Skeletal muscle tissue (tissue), 4 donors: ENCODE results near the gene ECSIT. TPM values are rescaled to one million over a fixed set of nuclear protein-coding genes. Genes with fewer than 3 reads are reported as not detected.

ENCODE experiments used
- H3K27ac ChIP-seq: one replicate; pipeline ENCODE4 v1.7.0; 2013; ENCODE audit warnings: mild to moderate bottlenecking, low read depth, low read length, inconsistent platforms
- H3K27me3 ChIP-seq, 3 donors: one replicate each; pipeline ENCODE4 v1.7.0; 2013; ENCODE audit warnings: low read length in 3 of 3; ENCODE audit not compliant: control insufficient read depth in 3 of 3, insufficient read depth in 3 of 3
- H3K36me3 ChIP-seq, 3 donors: one replicate each; pipeline ENCODE4 v1.7.0; 2013; ENCODE audit warnings: low read length in 3 of 3; ENCODE audit not compliant: control insufficient read depth in 3 of 3, insufficient read depth in 3 of 3
- H3K4me1 ChIP-seq, 3 donors: one replicate each; pipeline ENCODE4 v1.7.0; 2013; ENCODE audit warnings: low read length in 3 of 3, mild to moderate bottlenecking in 3 of 3; ENCODE audit not compliant: control insufficient read depth in 3 of 3, insufficient read depth in 3 of 3
- H3K4me3 ChIP-seq, 3 donors: one replicate each; pipeline ENCODE4 v1.7.0; 2013; ENCODE audit warnings: low read length in 3 of 3
- H3K9ac ChIP-seq, 3 donors: one replicate each; pipeline ENCODE4 v1.7.0; 2013; ENCODE audit warnings: low read length in 3 of 3, mild to moderate bottlenecking in 3 of 3, moderate library complexity in 2 of 3, low read depth in 1 of 3
- H3K9me3 ChIP-seq, 3 donors: one replicate each; pipeline ENCODE4 v1.7.0; 2013; ENCODE audit warnings: low read length in 3 of 3; ENCODE audit not compliant: control insufficient read depth in 3 of 3
- total RNA-seq: library from RNA; depleted of rRNA; stranded (reverse); fragments of >200 nt; gene quantifications from one replicate; pipeline ENCODE4 v1.2.3, GENCODE V29; 2014
- donor health status: Osteomylitis.

ECSIT gene
- total RNA-seq, 1 donor from 2014 or later = 43.8 TPM

DNA sequence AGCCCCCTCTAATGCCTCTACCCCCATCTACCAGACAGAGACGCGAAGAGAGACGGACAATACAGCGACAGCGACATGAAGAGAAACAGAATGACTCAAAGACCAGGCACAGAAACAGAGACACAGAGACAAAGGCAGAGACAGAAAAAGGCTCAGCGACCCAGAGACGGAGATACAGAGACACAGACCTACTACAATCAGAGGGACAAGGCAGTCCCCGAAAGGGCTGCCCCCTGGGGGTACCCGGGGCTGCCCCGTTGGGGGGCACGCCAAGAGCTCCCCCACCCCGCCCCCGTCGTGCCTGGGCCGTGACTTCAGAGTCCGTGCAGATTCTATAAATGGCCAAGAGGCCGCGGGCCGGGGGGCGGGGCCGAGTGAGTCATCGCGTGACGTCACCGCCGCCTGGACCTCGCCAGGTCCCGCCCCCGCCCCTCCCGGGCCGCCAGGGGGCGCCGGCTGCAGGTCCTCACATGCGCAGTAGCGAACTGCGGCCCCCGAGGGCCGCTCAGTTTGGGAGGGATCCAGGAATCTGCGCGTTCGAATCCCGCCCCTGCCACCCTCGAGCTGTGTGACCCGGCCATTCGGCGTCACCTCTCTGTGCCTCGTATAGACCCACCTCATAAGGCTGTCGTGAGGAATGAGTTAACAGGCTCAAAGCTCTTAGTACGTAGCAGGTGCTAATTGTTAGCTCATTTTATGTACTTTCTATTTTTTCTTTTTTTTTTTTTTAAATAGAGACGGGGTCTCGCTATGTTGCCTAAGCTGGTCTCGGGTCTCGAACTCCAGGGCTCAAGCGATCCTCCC, 7.1 kb upstream of the ECSIT start:
- peaks cover 11 to 13% (median 12%) of the 10 kb centered on the region in 3 donors for H3K4me1 ChIP-seq
- peak overlapping the region; percentile 63 to 82 (median 72) for H3K9ac ChIP-seq
- no peaks in the 10 kb centered on the region for H3K9me3 ChIP-seq
- H3K4me3 ChIP-seq = peak overlapping the region; percentile 48 to 70 (median 61)
- peaks cover 2 to 10% (median 10%) of the 10 kb centered on the region in 3 donors for H3K27me3 ChIP-seq
- H3K27ac ChIP-seq = peak overlapping the region; percentile 81
- no peaks in the 10 kb centered on the region for H3K36me3 ChIP-seq

DNA sequence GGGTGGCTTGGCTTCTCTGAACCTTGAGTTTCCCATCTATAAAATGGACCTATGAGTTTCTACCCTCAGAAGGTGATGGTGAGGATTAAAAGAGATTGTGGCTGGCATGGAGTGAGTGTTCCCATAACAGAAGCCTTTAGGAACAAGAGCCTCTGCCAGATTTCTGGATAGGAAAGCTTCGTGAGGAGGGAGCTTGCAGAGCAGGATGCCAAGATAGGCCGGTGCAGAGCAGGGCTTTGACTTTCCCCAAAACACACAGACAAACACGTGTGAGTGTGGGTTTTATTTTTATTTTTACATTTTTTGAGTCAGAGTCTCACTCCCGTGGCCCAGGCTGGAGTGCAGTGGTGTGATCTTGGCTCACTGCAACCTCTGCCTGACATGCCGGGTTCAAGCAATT, 6.0 kb upstream of the ECSIT start:
- H3K9ac ChIP-seq = no peak overlapping the region
- H3K4me3 ChIP-seq = no peak overlapping the region
- peaks cover 11 to 13% (median 12%) of the 10 kb centered on the region in 3 donors for H3K4me1 ChIP-seq
- no peaks in the 10 kb centered on the region for H3K36me3 ChIP-seq
- H3K27me3 ChIP-seq = peaks cover 0 to 10% (median 10%) of the 10 kb centered on the region in 3 donors
- no peaks in the 10 kb centered on the region for H3K9me3 ChIP-seq
- no peak overlapping the region for H3K27ac ChIP-seq

DNA sequence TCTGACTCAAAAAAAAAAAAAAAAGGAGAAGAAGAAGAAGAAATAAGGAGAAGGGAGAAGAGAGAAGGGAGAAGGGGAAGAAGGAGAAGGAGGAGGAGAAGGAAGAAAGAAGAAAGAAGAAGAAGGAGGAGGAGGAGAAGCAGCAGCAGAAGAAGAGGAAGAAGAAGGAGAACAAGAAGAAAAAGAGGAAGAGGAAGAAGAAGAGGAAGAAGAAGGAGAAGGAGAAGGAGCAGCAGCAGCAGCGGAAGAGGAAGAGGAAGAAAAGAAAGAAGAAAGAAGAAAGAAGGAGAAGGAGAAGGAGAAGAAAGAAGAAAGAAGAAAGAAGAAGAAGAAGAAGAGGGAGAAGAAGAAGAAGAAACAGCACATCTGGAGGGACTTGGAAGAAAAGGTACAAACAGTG, 5.6 kb upstream of the ECSIT start:
- no peaks in the 10 kb centered on the region for H3K36me3 ChIP-seq
- peaks cover 11 to 13% (median 12%) of the 10 kb centered on the region in 3 donors for H3K4me1 ChIP-seq
- H3K4me3 ChIP-seq = no peak overlapping the region
- H3K9me3 ChIP-seq = no peaks in the 10 kb centered on the region
- H3K27me3 ChIP-seq = peaks cover 0 to 10% (median 10%) of the 10 kb centered on the region in 3 donors
- no peak overlapping the region for H3K27ac ChIP-seq
- H3K9ac ChIP-seq = no peak overlapping the region

DNA sequence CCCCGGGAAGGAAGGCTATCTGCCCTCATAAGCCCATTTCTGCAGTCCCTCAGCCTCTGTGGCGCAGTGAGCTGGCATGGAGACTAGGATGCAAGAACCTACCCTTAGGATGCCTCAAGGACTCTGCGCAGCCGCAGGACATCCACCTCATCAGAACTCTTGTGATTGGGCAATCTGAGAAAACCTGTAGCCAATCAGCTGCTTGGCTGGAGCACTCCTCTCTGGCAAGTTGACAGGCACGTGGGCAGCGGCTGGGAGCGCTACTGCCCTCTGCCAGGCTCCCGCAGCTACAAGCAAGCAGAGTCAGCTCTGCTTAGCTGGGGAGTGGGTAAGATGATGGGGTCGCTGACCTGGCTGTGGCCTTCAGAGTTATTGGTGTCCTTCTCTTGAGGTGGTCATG, 1.5 kb upstream of the ECSIT start:
- no peak overlapping the region for H3K27ac ChIP-seq
- H3K4me1 ChIP-seq = peaks cover 12 to 16% (median 14%) of the 10 kb centered on the region in 3 donors
- no peak overlapping the region for H3K4me3 ChIP-seq
- H3K36me3 ChIP-seq = no peaks in the 10 kb centered on the region
- no peaks in the 10 kb centered on the region for H3K9me3 ChIP-seq
- no peaks in the 10 kb centered on the region for H3K27me3 ChIP-seq
- no peak overlapping the region for H3K9ac ChIP-seq

DNA sequence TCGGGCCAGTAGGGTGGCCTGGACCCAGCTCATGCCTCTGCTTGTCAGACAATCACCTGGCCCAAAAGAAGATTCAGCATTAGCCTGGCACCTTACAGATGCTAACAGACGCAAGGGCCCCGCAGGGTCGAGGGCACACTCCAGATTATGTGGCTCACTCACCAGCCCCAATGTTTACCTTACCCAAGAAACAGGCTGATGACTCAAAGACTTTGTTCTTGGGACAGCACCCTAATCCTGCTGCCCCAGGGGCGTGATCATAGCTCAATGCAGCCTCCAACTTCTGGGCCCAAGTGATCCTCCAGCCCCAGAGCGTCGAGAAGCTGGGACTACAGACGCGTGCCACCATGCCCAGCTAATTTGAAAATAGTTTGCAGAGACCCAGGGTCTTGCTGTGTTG, 9.8 kb downstream of the ECSIT start:
- no peaks in the 10 kb centered on the region for H3K4me1 ChIP-seq
- H3K27ac ChIP-seq = no peak overlapping the region
- H3K9me3 ChIP-seq = no peaks in the 10 kb centered on the region
- peaks cover 19 to 30% (median 30%) of the 10 kb centered on the region in 3 donors for H3K36me3 ChIP-seq
- no peak overlapping the region for H3K9ac ChIP-seq
- no peak overlapping the region for H3K4me3 ChIP-seq
- no peaks in the 10 kb centered on the region for H3K27me3 ChIP-seq

DNA sequence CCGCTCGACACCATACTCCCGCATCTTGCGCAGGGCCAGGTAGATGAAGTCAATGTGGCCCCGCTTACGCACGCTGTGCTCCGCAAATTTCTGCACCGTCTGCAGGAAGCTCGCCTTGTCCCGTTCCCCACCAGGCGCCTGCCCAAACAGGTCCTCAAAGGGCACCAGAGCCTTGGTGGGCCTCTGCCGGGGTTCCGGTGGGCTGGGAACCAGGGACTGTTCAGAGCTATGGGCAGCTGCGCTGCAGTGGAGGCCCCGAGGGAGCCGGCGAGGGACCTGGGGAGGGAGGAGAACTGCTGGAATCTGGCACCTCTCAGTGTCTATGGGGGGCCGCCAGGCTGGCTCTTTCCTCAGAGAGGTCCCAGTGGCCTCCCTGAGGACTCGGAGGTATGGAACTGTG, 15.0 kb downstream of the ECSIT start:
- H3K9ac ChIP-seq = no peak overlapping the region
- H3K27me3 ChIP-seq = no peaks in the 10 kb centered on the region
- no peak overlapping the region for H3K4me3 ChIP-seq
- no peaks in the 10 kb centered on the region for H3K9me3 ChIP-seq
- peaks cover 36 to 49% (median 44%) of the 10 kb centered on the region in 3 donors for H3K36me3 ChIP-seq
- no peak overlapping the region for H3K27ac ChIP-seq
- H3K4me1 ChIP-seq = no peaks in the 10 kb centered on the region

DNA sequence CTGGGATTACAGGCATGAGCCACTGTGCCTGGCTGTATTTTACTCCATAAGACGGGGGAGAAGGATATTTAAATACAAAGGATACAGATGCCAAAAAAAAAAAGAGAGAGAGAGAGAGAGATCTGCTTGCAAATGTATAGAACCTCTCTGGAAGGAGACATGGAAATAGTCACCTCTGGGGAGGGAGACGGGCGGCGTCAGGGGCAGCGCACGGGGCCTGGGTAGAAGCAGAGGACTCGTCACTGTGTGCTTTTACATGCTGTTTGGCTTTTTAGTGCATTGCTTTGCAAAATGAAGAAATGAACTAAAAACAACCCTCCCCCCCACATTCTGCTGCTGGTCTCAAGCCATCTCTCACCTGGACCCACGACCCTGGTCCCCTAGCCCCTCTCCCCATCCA, 18.5 kb downstream of the ECSIT start:
- H3K9me3 ChIP-seq = no peaks in the 10 kb centered on the region
- H3K27me3 ChIP-seq = no peaks in the 10 kb centered on the region
- H3K27ac ChIP-seq = no peak overlapping the region
- peaks cover 5 to 6% (median 6%) of the 10 kb centered on the region in 3 donors for H3K4me1 ChIP-seq
- H3K36me3 ChIP-seq = peaks cover 25 to 30% (median 30%) of the 10 kb centered on the region in 3 donors
- no peak overlapping the region for H3K9ac ChIP-seq
- no peak overlapping the region for H3K4me3 ChIP-seq

DNA sequence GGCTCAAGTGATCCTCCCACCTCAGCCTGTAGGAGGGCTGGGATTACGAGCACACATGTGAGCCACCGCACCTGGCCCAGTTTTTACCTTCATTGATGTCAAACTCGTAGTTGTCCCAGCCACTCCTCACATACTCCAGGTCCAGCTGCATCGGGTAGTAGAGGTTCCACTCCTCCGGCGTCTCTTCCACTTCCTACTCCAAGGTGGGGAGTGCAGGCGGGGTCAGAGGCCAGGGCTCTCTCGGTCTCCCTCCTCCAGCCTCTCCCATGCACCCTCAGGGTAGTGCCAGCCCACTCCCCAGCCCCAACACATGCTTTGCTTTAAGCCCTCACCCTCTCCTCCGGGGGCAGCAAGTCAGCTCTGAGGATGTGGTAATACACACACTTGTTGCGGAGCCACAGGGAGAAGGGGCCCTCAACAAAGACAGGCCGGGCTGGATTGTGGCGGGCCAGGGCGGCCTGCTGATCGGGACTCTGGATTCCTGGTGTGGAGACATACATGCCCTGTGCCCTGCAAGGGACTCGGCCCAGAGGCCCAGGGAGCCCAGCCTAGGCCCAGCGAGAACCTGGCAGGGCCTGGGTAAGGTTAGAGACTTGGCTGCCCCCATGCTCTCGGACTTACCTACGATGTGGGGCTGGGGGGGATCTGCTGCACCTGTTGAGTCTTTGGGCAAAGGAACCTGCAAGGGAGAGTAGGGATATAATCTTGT, 21.4 kb downstream of the ECSIT start:
- Histone ChIP-seq H3K27me3 (no peaks in the 10 kb centered on the region), H3K4me1 (peaks cover 6 to 11% (median 10%) of the 10 kb centered on the region in 3 donors), H3K4me3 (no peak overlapping the region), H3K36me3 (peaks cover 13 to 17% (median 14%) of the 10 kb centered on the region in 3 donors), H3K9me3 (no peaks in the 10 kb centered on the region), H3K27ac (no peak overlapping the region), H3K9ac (no peak overlapping the region)

DNA sequence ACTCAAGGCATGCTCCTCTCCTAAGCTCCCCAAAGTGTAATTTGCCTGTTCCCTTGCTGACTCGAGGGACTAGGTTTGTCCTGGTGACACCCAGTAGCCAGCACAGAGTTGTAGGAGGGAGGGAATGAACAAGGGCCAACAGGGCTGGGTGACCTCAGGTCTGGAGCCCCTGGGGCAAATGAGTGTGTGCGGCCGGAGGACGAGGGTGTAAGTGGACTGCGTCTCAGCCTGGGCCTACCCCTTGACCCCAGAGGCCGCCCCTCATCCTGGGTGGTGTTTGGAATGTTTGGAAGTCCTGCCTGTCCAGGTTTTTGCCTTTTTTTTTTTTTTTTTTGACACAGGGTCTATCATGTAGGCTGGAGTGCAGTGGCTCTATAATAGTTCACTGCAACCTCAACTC, 22.0 kb downstream of the ECSIT start:
- Histone ChIP-seq H3K9ac (no peak overlapping the region), H3K36me3 (peaks cover 8 to 14% (median 11%) of the 10 kb centered on the region in 3 donors), H3K27me3 (no peaks in the 10 kb centered on the region)

DNA sequence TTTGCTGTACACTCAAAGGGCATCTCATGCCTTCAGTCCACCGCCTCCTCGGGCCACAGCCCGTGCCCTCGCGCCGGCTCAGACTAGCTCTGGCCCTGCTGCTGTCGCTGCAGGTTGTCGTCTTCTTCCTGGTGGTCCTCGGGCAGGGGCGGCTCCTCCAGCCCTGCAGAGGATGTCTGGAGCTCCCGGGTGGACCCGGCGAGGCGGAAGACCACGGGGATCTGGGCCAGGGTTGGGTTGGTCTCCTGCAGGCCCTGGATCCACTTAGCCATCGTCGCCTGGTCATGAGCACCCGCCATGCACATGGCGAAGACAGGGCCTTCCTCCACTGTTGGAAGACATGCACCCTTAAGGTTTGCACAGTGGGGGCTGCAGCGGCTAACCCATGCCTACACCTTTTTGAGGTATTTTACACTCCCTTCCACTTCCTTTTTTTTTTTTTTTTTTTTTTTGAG, 22.8 kb downstream of the ECSIT start:
- Histone ChIP-seq H3K9ac (peak overlapping the region; percentile 29 to 76 (median 63)), H3K9me3 (no peaks in the 10 kb centered on the region), H3K27ac (peak overlapping the region; percentile 96)

More for the DNA sequence above, 22.0 kb downstream of the ECSIT start:
- no peak overlapping the region for H3K27ac ChIP-seq
- no peak overlapping the region for H3K4me3 ChIP-seq
- peaks cover 6 to 11% (median 10%) of the 10 kb centered on the region in 3 donors for H3K4me1 ChIP-seq
- H3K9me3 ChIP-seq = no peaks in the 10 kb centered on the region

More for the DNA sequence above, 22.8 kb downstream of the ECSIT start:
- H3K4me1 ChIP-seq = peaks cover 6 to 11% (median 10%) of the 10 kb centered on the region in 3 donors
- peak overlapping the region; percentile 65 to 82 (median 80) for H3K4me3 ChIP-seq
- peaks cover 5 to 10% (median 7%) of the 10 kb centered on the region in 3 donors for H3K36me3 ChIP-seq
- no peaks in the 10 kb centered on the region for H3K27me3 ChIP-seq
